Activated B cell treated with CpG ODN at 0.5 μM for 24 hours (primary cell): ENCODE measurements around the gene ZCWPW1. TPM values are rescaled to one million over a fixed set of nuclear protein-coding genes. Genes with fewer than 3 reads are reported as not detected.

Experiments used
- ATAC-seq: fragments of 200-7000 bp; cut with Tn5 transposase; one replicate; pipeline ENCODE4 v1.10.0; 2021; ENCODE audit warnings: low read depth, mild to moderate bottlenecking, moderate library complexity
- CTCF ChIA-PET: fragments of 350-600 bp; sonication (Branson Sonifier 250); formaldehyde crosslinking; loops from one replicate; lab custom pipeline; 2021; ENCODE audit warnings: antibody characterized with exemption; lab: Charles Lee
- POLR2A ChIA-PET: fragments of 350-600 bp; sonication (Branson Sonifier 250); formaldehyde crosslinking; loops from one replicate; lab custom pipeline; 2021; ENCODE audit warnings: antibody characterized with exemption; lab: Charles Lee
- DNase-seq: peaks from one replicate; pipeline ENCODE4 v3.0.0; 2022
- H3K27ac Mint-ChIP-seq: one replicate; pipeline ENCODE4 v1.8.0; 2020; ENCODE audit warnings: mixed read lengths
- H3K27me3 Mint-ChIP-seq: one replicate; pipeline ENCODE4 v1.8.0; 2021; ENCODE audit warnings: mixed read lengths
- H3K36me3 Mint-ChIP-seq: one replicate; pipeline ENCODE4 v1.8.0; 2021; ENCODE audit warnings: low read depth, mixed read lengths
- H3K4me1 Mint-ChIP-seq: one replicate; pipeline ENCODE4 v1.8.0; 2021; ENCODE audit warnings: mixed read lengths
- H3K4me3 Mint-ChIP-seq: one replicate; pipeline ENCODE4 v1.8.0; 2020; ENCODE audit warnings: mild to moderate bottlenecking, mixed read lengths
- H3K9me3 Mint-ChIP-seq: one replicate; pipeline ENCODE4 v1.8.0; 2020; ENCODE audit warnings: mixed read lengths
- CTCF ChIP-seq: fragments of 200-600 bp; IDR thresholded peaks from one replicate; pipeline ENCODE4 v1.8.0; 2022; ENCODE audit warnings: antibody characterized with exemption, mild to moderate bottlenecking
- intact Hi-C: fragments of 100-400 bp; cut with micrococcal nuclease; formaldehyde crosslinking; loops from one replicate; pipeline ENCODE4 v1.15.1; 2024
- total RNA-seq: library from RNA; stranded (reverse); gene quantifications from 2 replicates; pipeline ENCODE4 v1.2.3, GENCODE V29; 2022

ZCWPW1 gene
- total RNA-seq, 1 donor from 2014 or later = 10.8 TPM

GRCh38 chr7:100400656-100401055 lies 27.8 kb downstream of the ZCWPW1 start:
- DNase-seq (no peak), ATAC-seq (no peak)
- TF ChIP-seq CTCF = no peak
- no peaks in the 10 kb centered on the region for H3K9me3 Mint-ChIP-seq
- H3K27me3 Mint-ChIP-seq = no peaks in the 10 kb centered on the region
- H3K4me3 Mint-ChIP-seq = no peak overlapping the region
- intact Hi-C loops = loop anchor here (10.0 kb wide), 1 partner anchor 406 kb away; no protein-coding TSS in a partner anchor
- H3K36me3 Mint-ChIP-seq = peaks cover 16% of the 10 kb centered on the region
- no peak overlapping the region for H3K27ac Mint-ChIP-seq
- peaks cover 33% of the 10 kb centered on the region for H3K4me1 Mint-ChIP-seq
- ChIA-PET CTCF (no interaction called here), POLR2A (interaction anchor here (0.7 kb wide), 1 partner anchor 201 kb away, joined by 3 read pairs; no protein-coding TSS in a partner anchor)

DNA sequence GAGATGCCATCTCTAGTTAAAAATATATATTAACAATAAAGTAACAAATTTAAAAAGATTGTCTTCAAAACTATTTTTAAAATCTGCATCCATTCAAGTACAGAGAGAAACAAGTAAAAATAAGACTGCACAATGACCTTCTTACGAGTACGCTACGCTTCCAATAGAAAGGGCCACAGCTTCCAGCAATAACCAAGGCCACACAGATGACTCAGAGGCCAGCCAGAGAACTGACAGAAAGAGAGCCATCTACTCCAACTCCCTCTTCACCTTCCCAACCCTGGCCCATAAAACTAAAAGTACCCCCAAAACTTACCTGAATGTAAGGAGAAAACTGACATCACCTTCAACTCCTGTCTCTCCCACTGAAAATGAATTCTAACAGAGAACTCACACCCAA lies 28.5 kb downstream of the ZCWPW1 start:
- H3K4me3 Mint-ChIP-seq = no peak overlapping the region
- CTCF ChIA-PET = no interaction called here
- intact Hi-C loops = loop anchor here (10.0 kb wide), 1 partner anchor 405 kb away; no protein-coding TSS in a partner anchor
- H3K27ac Mint-ChIP-seq = no peak overlapping the region
- H3K4me1 Mint-ChIP-seq = peaks cover 37% of the 10 kb centered on the region
- H3K9me3 Mint-ChIP-seq = no peaks in the 10 kb centered on the region
- TF ChIP-seq CTCF = no peak
- ATAC-seq (no peak), DNase-seq (no peak)
- POLR2A ChIA-PET = no interaction called here
- no peaks in the 10 kb centered on the region for H3K27me3 Mint-ChIP-seq
- H3K36me3 Mint-ChIP-seq = peaks cover 16% of the 10 kb centered on the region

DNA sequence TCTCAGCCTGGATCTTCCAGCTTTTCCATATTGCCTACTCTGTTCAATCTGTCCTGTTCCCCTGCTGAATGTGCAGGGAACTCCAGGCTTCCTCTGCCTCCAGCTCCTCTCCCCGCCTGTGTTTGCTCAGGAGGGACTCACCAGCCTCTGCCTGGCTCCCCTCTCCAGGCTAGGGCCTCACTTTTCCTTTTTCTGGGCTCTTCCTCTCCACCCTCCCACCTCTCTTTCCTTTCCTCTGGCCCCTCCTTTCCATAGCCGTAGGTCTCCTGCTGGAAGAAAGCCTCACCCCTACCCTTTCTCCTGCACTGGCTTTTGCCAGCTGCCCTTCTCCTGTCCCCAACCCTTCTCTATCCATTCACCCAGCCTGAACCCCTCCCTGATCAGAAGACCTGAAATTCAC lies 30.3 kb downstream of the ZCWPW1 start:
- no peaks in the 10 kb centered on the region for H3K27me3 Mint-ChIP-seq
- no peak overlapping the region for H3K27ac Mint-ChIP-seq
- H3K4me1 Mint-ChIP-seq = peaks cover 46% of the 10 kb centered on the region
- no peaks in the 10 kb centered on the region for H3K9me3 Mint-ChIP-seq
- TF ChIP-seq CTCF = no peak
- DNase-seq = no peak
- ChIA-PET CTCF (no interaction called here), POLR2A (interaction anchor here (0.6 to 3.5 kb wide), 3 partner anchors 22 to 30 kb away, joined by 14 to 31 read pairs (median 24); partner anchors contain the start of genes MEPCE and ZCWPW1)
- H3K4me3 Mint-ChIP-seq = no peak overlapping the region
- intact Hi-C loops = no loop called here
- peaks cover 15% of the 10 kb centered on the region for H3K36me3 Mint-ChIP-seq
- no peak for ATAC-seq

DNA sequence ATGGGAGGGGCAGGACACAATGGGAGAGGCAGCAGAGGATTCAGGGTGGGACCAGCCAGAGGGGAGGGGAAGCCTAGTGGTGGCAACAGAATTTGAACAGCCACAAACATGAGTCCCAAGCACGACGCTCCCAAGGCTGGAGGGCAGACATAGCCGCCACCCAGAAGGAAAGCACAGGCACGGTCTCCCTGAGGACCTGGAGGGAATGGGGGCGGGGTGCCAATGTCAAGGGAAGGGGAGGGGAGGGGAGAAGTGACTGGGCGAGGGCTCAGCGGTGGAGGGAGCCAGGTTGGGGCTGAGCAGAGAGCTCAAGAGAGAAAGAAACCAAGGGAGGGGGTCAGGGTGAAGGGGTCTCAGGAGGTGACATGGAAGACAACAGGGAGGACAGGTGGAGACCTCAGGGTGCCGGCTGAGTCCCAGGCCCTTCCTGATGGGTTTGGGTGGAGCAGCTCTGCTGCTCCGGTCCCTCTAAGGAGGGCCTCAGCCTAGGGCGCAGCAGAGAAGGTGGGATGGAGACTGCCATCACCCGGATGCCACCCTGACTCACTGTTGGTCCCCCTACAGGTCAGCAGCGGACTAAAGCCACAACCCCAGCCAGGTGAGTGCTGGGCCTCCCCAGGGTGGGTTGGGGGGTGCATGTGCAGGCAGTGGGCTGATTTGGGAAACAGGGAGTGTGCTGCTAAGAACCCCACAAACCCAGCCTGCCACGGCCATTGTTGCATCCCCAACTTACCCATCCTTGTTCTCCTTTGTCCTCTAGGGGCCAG lies 31.0 kb downstream of the ZCWPW1 start:
- Mint-ChIP-seq H3K27me3 (no peaks in the 10 kb centered on the region), H3K4me1 (peaks cover 53% of the 10 kb centered on the region), H3K9me3 (no peaks in the 10 kb centered on the region), H3K27ac (peak overlapping the region; percentile 93), H3K36me3 (peaks cover 10% of the 10 kb centered on the region), H3K4me3 (no peak overlapping the region)
- DNase-seq (no peak), ATAC-seq (no peak)
- TF ChIP-seq CTCF = no peak
- ChIA-PET POLR2A (interaction anchor here (0.5 to 3.5 kb wide), 10 partner anchors 10 to 1341 kb away, joined by 3 to 31 read pairs (median 7); partner anchors contain the start of genes MEPCE and ZCWPW1), CTCF (no interaction called here)
- intact Hi-C loops = no loop called here

DNA sequence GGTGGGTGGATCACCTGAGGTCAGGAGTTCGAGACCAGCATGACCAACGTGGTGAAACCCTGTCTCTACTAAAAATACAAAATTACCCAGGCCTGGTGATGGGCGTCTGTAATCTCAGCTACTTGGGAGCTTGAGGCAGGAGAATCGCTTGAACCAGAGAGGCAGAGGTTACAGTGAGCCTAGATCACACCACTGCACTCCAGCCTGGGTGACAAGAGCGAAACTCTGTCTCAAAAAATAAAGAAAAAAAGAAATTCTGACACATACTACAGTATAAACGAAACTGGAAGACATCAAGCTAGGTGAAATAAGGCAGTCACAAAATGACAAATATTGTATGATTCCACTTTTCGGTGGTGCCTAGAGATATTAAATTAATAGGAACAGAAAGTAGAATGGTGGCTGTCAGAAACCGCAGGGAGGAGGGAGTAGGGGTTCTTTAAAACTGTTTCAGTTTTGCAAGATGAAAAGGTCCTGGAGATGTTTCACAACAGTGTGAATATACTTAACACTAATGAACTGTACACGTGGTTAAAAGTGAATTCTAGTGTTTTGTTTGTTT lies 32.0 kb downstream of the ZCWPW1 start:
- peaks cover 59% of the 10 kb centered on the region for H3K4me1 Mint-ChIP-seq
- peak overlapping the region; percentile 93 for H3K27ac Mint-ChIP-seq
- TF ChIP-seq CTCF = no peak
- peak overlapping the region; percentile 73 for H3K4me3 Mint-ChIP-seq
- no peaks in the 10 kb centered on the region for H3K27me3 Mint-ChIP-seq
- H3K36me3 Mint-ChIP-seq = peaks cover 2% of the 10 kb centered on the region
- intact Hi-C loops = loop anchor here (1.0 kb wide), 2 partner anchors 11 to 27 kb away; no protein-coding TSS in a partner anchor
- ATAC-seq (peak; percentile 89), DNase-seq (no peak)
- ChIA-PET POLR2A (interaction anchor here (0.5 to 3.5 kb wide), 15 partner anchors 11 to 1539 kb away, joined by 3 to 31 read pairs (median 4); partner anchors contain the start of genes MEPCE and ZCWPW1), CTCF (interaction anchor here (1.0 to 2.0 kb wide), 4 partner anchors 11 to 337 kb away, joined by 3 to 10 read pairs (median 4); no protein-coding TSS in a partner anchor)
- H3K9me3 Mint-ChIP-seq = no peaks in the 10 kb centered on the region
